Heart left ventricle (tissue), 16 donors: ENCODE data around the gene PRDX5. TPM values are rescaled to one million over a fixed set of nuclear protein-coding genes. Genes with fewer than 3 reads are reported as not detected.
A peak's percentile ranks its signal among the peaks of the same experiment; 100 is the strongest.
"Not testable (repeated sequence)": the region's sequence is repeated elsewhere in the genome, so short reads cannot be mapped to it uniquely, and the experiment has no call there.

ENCODE experiments used
- ATAC-seq, 4 donors: fragments of 200-7000 bp; cut with Tn5 transposase; one replicate each; pipeline ENCODE4 v1.9.1; 2020 to 2022; ENCODE audit warnings: moderate library complexity in 4 of 4, mild to moderate bottlenecking in 3 of 4, moderate number of reproducible peaks in 1 of 4
- DNase-seq, 5 donors: peaks; one replicate each; pipeline ENCODE4 v3.0.0-alpha.2; 2020
- H3K27ac ChIP-seq, 12 donors: fragments of 200-600 bp; sonication (generic) in 4 of 12; one replicate each; pipeline versions ENCODE4 v1.5.0 to v1.8.0; 2016 to 2022; ENCODE audit warnings: mild to moderate bottlenecking in 2 of 12
- H3K27me3 ChIP-seq, 9 donors: fragments of 200-600 bp; sonication (generic) in 2 of 9; one replicate each; pipeline versions ENCODE4 v1.5.1 to v1.8.0; 2016 to 2022; ENCODE audit warnings: mild to moderate bottlenecking in 3 of 9
- H3K36me3 ChIP-seq, 9 donors: fragments of 200-600 bp; sonication (generic) in 2 of 9; one replicate each; pipeline versions ENCODE4 v1.5.0 to v1.8.0; 2018 to 2022; ENCODE audit warnings: mild to moderate bottlenecking in 2 of 9
- H3K4me1 ChIP-seq, 12 donors: fragments of 200-600 bp; sonication (generic) in 4 of 12; one replicate each; pipeline versions ENCODE4 v1.5.0 to v1.8.0; 2016 to 2022; ENCODE audit warnings: mild to moderate bottlenecking in 3 of 12
- H3K4me3 ChIP-seq, 12 donors: fragments of 200-600 bp; sonication (generic) in 4 of 12; one replicate each; pipeline versions ENCODE4 v1.5.0 to v1.8.0; 2017 to 2022; ENCODE audit warnings: mild to moderate bottlenecking in 9 of 12, moderate library complexity in 4 of 12
- H3K9me3 ChIP-seq, 12 donors: fragments of 200-600 bp; sonication (generic) in 4 of 12; one replicate each; pipeline versions ENCODE4 v1.5.0 to v1.8.0; 2016 to 2022; ENCODE audit warnings: mild to moderate bottlenecking in 1 of 12
- POLR2A ChIP-seq, 2 donors: fragments of 450-650 bp; IDR thresholded peaks; one replicate each; pipeline ENCODE4 v1.6.1; 2017; ENCODE audit warnings: antibody characterized with exemption in 2 of 2, mild to moderate bottlenecking in 2 of 2, moderate library complexity in 2 of 2
- WGBS, 4 donors: extraction: QIAGEN DNeasy Blood & Tissue Kit in 2 of 4; methylation state at CpG; one replicate each; pipeline versions ENCODE4 v1.1.5 to v1.1.7; 2013 to 2018; 5-methylcytosine and 5-hydroxymethylcytosine counted together
- intact Hi-C, 10 donors: fragments of 100-400 bp; cut with DNase I; formaldehyde crosslinking; loops; one replicate each; pipeline versions ENCODE4 v1.11.1 to v1.14.2; 2022
- polyA plus RNA-seq, 2 donors: library from polyadenylated mRNA; stranded (reverse); fragments of 200-250 nt; gene quantifications; one replicate each; pipeline ENCODE4 v1.2.3, GENCODE V29; 2013
- total RNA-seq, 9 donors: library from RNA; depleted of rRNA in 2 of 9; stranded (reverse); fragments of >200 nt in 2 of 9; fragmentation: NEBNext Ultra II Directional in 3 of 9; extraction: Animal tissue kit (Norgen Biotek cat#: 25700) in 3 of 9; gene quantifications; one replicate each; pipeline versions ENCODE4 v1.1.0 to v1.2.4, GENCODE V29; 2016 to 2023
- TF ChIP-seq, protein P1 (sequence below), 12 donors: fragments of 200-600 bp; sonication (generic) in 4 of 12; IDR thresholded peaks; one replicate each; pipeline versions ENCODE4 v1.5.0 to v1.8.0; 2018 to 2022; ENCODE audit warnings: antibody characterized with exemption in 12 of 12, mild to moderate bottlenecking in 5 of 12
- donor health status: ischemic (EF 13 %, LVEDD 7.1; RV severe dilation, severe dysfunction).
- donor health status: healthy with polysubstance abuse.
- donor health status: DM: no; HTN: yes; CAD: no.
- donor health status: DM: no; HTN: no; CAD: no.
- donor health status: ischemic (EF 25% LVEDD 6.9; RV normal size, moderate dysfunction).
- donor health status: ischemic (EF 25% LVEDD 5.7; RV mildly dilated, moderate dysfunction).
- donor health status: healthy.
- donor health status: DM: yes; HTN: yes; CAD: no.
- donor health status: ischemic (EF 35%, LVEDD 5.7; RV mildly dilated, moderate dysfunction).
- donor health status: nonischemic (EF 11% LVEDD 7.7; RV severe dilation, severe dysfunction).
- donor health status: DM: yes; HTN: yes; CAD: no.
- donor health status: PGD.
- donor health status: ischemic (EF 29% LVEDD 5.4; RV normal size, mild dysfunction).
- donor health status: nonischemic (EF 23%, LVEDD 6.1; RV moderate dilation, normal function).

Gene PRDX5
- total and polyA plus RNA-seq, 11 donors = 220 to 882 (median 294) TPM

DNA sequence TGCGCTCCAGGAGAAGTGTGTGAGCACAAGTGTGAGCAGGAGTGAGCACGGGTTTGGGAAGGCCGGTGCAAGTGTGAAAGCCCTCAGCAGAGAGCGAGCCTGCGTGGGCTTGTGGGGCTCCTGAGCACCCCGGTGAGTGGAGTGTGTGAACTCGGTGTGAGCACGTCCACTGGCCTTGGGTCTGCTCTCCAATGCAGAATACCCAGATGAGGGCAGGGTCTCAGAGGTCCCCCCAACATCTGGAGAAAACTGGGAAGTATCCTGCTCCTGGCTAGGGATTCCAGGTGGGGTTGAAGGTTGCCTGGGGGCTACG, 11.4 kb upstream of the PRDX5 start:
- no peak for ATAC-seq
- H3K27me3 ChIP-seq = peaks cover 0 to 4% (median 0%) of the 10 kb centered on the region in 9 donors
- no peak for DNase-seq
- H3K9me3 ChIP-seq = no peaks in the 10 kb centered on the region
- H3K4me3 ChIP-seq = peak overlapping the region; percentile 62 to 93 (median 80)
- H3K27ac ChIP-seq = peak overlapping the region; percentile 8 to 98 (median 96)
- intact Hi-C loops = loop anchor here in 2 of 10 donors (10.0 kb wide), 2 partner anchors 52 to 332 kb away; partner anchors contain the start of genes COX8A (in 1 of the 2) and PLCB3 (in 1 of the 2)
- H3K4me1 ChIP-seq = peaks cover 0 to 31% (median 21%) of the 10 kb centered on the region in 12 donors
- 25 to 30% (median 27%) methylated on average over 7 to 9 of the region's 9 CpGs for WGBS, 4 donors
- TF ChIP-seq, protein P1, sequence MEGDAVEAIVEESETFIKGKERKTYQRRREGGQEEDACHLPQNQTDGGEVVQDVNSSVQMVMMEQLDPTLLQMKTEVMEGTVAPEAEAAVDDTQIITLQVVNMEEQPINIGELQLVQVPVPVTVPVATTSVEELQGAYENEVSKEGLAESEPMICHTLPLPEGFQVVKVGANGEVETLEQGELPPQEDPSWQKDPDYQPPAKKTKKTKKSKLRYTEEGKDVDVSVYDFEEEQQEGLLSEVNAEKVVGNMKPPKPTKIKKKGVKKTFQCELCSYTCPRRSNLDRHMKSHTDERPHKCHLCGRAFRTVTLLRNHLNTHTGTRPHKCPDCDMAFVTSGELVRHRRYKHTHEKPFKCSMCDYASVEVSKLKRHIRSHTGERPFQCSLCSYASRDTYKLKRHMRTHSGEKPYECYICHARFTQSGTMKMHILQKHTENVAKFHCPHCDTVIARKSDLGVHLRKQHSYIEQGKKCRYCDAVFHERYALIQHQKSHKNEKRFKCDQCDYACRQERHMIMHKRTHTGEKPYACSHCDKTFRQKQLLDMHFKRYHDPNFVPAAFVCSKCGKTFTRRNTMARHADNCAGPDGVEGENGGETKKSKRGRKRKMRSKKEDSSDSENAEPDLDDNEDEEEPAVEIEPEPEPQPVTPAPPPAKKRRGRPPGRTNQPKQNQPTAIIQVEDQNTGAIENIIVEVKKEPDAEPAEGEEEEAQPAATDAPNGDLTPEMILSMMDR (IDR thresholded peaks at IDR 0.05) = no peak
- no peak for TF ChIP-seq POLR2A (IDR thresholded peaks at IDR 0.05)
- H3K36me3 ChIP-seq = peaks cover 0 to 20% (median 7%) of the 10 kb centered on the region in 9 donors

DNA sequence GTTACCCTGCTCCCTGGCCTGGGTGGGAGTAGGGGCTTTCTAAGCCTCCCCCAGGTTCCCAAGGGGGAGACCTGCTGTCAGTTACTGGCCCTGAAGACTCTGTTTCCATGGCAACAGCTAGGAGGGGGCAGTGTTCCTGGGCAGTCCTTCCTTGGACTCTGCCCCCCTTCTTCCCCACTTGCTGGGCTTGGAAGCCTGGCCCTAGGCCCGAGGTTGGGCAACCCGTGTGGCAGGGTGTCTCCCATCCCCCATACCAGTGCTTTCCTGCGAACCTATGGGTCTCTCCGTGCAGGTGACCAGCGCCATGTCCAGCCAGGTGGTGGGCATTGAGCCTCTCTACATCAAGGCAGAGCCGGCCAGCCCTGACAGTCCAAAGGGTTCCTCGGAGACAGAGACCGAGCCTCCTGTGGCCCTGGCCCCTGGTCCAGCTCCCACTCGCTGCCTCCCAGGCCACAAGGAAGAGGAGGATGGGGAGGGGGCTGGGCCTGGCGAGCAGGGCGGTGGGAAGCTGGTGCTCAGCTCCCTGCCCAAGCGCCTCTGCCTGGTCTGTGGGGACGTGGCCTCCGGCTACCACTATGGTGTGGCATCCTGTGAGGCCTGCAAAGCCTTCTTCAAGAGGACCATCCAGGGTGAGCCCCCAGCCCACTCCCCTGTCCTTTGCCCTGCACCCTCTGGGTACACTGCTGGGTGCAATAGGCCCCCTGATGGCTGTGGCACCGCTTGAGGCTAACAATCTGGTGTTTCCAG, 10.9 kb upstream of the PRDX5 start:
- intact Hi-C loops = loop anchor here in 2 of 10 donors (10.0 kb wide), 2 partner anchors 52 to 332 kb away; partner anchors contain the start of genes COX8A (in 1 of the 2) and PLCB3 (in 1 of the 2)
- TF ChIP-seq, protein P1 (IDR thresholded peaks at IDR 0.05) = no peak
- TF ChIP-seq POLR2A (IDR thresholded peaks at IDR 0.05) = no peak
- WGBS, 4 donors = 46 to 81% (median 78%) methylated on average over 6 to 15 of the region's 15 CpGs
- peak in 2 of 5 donors; percentile 52 to 57 for DNase-seq
- H3K4me3 ChIP-seq = peak overlapping the region; percentile 62 to 93 (median 80)
- peak overlapping the region; percentile 8 to 98 (median 96) for H3K27ac ChIP-seq
- peaks cover 0 to 20% (median 7%) of the 10 kb centered on the region in 9 donors for H3K36me3 ChIP-seq
- ATAC-seq = no peak
- no peaks in the 10 kb centered on the region for H3K27me3 ChIP-seq
- H3K4me1 ChIP-seq = peaks cover 0 to 31% (median 21%) of the 10 kb centered on the region in 12 donors
- no peaks in the 10 kb centered on the region for H3K9me3 ChIP-seq

- not testable (repeated sequence) for H3K4me3 ChIP-seq, DNase-seq, H3K9me3 ChIP-seq, H3K27me3 ChIP-seq, H3K27ac ChIP-seq, ATAC-seq
- Histone ChIP-seq H3K36me3 (peaks cover 0 to 20% (median 7%) of the 10 kb centered on the region in 9 donors), H3K4me1 (peaks cover 0 to 37% (median 27%) of the 10 kb centered on the region in 12 donors)
- intact Hi-C loops = loop anchor here in 2 of 10 donors (10.0 kb wide), 2 partner anchors 53 to 333 kb away; partner anchors contain the start of genes COX8A (in 1 of the 2) and PLCB3 (in 1 of the 2)
- WGBS, 4 donors = 90 to 93% (median 92%) methylated on average over 5 of the region's 5 CpGs
These were observed 10.1 kb upstream of the PRDX5 start for GRCh38 chr11:64307795-64308194.

DNA sequence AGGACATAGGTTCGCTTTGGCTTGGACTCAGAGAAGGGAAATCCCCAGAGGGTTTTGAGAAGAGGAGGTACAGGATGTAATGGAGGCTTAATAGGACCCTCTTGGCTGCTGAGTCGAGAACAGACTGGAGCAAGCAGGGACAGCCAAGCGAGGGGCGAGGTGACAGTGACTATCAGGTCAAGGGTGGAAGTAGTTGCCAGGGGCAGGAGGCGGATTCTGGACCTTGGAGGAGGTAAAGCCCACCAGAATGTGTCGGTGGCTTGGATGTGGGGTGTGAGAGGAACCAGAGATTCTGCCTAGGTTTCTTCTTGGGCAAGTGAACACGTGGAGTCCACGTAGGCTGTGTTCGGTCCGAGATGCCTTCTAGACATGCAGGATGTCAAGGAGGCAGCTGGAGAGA, 5.0 kb upstream of the PRDX5 start:
- DNase-seq (no peak), ATAC-seq (no peak)
- Histone ChIP-seq H3K9me3 (no peaks in the 10 kb centered on the region), H3K27ac (peak overlapping the region in 7 of 12 donors; percentile 22 to 75 (median 65)), H3K4me1 (peaks cover 0 to 39% (median 26%) of the 10 kb centered on the region in 12 donors), H3K36me3 (peaks cover 0 to 50% (median 27%) of the 10 kb centered on the region in 9 donors), H3K27me3 (no peaks in the 10 kb centered on the region), H3K4me3 (no peak overlapping the region)
- 84 to 90% (median 85%) methylated on average over 10 of the region's 10 CpGs for WGBS, 4 donors
- intact Hi-C loops = no loop called here
- no peak for TF ChIP-seq POLR2A (IDR thresholded peaks at IDR 0.05)
- TF ChIP-seq, protein P1 (IDR thresholded peaks at IDR 0.05) = no peak
